HG03097 (cell line): ENCODE results near the gene ERICH6.

Source experiments
- ATAC-seq: cut with Tn5 transposase; IDR thresholded peaks from one replicate; pipeline ENCODE4 v1.9.1; 2021; ENCODE audit not compliant: unreplicated experiment, low FRiP score

The ERICH6 gene

DNA sequence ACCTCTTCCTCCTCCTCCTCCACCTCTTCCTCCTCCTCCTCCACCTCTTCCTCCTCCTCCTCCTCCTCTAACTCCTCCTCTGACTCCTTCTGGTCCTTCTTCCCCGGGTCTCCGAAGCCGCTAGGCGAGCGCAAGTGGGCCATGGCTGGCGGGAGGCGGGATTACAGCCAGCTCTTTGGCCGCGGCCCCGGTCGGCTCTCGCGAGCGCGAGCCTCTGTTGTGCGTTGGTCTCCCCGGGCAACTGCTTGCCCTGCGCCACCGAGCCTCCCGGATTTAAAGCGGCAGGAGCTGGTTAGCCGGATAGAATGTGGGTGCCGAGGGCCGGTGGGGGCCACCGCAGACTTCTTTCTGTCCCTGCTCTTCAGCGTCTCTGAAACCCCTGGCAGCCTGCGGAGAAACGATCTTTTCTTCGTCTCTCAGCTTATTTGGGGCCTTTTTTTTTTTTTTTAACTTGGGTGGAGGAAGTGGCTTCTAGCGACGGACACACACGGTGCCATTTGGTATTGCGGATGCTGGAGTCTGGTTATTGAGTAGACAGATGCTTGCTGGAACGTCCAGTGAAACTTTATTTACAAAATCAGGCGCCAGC, at the start of gene ERICH6:
ERICH6 (minus strand) TSS at position 165 of the 589 bp plus-strand sequence; CDS start at position 143, 22 bp downstream.
- peak; percentile 99 for ATAC-seq

DNA sequence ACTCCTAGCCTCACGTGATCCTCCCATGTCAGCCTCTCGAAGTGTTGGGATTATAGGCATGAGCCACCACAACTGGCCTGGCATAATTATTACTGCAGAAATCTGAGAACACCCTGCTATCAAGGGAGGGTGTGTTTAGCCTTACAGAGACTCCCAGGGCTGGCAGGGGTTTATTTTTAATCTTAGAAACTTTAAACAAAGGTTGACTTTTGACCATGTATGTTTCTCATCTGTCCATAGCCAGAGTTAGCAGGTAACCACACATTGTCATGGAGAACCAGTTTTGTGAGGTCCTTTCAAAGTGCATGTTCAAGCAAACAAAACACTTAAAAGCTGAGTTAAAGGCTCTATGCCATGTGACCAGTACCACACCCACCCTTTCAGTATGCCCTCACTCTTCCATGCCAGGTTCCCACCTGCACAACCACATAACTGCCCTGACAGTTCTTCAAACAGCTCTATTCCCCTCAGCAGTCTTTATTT, 48.1 kb upstream of the ERICH6 start:
- ATAC-seq = no peak

DNA sequence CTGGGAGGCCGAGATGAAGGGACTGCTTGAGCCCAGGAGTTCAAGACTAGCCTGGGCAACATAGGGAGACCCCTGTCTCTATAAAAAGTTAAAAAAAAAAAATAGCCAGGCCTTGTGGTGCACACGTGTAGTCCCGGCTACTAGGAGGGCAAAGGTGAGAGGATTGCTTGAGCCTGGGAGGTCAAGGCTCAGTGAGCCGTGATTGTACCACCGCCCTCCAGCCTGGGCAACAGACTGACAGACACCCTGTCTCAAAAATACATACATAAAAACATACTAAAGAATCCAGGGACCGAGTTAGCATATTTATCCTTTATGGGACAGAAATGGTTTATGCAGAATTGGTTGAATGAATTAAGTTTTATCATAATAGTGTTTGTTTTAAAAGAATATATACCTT, 45.5 kb upstream of the ERICH6 start:
- ATAC-seq = no peak

DNA sequence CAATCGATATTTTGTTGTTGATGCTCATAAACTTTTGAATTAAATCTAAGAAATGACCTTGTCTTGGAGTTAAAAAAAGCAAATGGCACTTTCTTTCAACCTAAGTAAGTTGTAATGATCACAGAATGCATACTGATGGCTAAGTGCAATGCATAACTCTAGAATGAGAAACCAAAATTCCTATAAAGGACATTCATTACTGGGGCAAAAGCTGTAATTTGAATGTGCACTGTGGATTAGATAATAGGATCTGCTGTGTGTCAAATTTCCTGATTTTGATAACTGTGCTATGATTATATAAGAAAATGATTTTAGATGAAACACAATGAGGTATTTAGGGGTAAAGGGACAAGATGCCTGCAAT, 44.9 kb upstream of the ERICH6 start:
- ATAC-seq = no peak

DNA sequence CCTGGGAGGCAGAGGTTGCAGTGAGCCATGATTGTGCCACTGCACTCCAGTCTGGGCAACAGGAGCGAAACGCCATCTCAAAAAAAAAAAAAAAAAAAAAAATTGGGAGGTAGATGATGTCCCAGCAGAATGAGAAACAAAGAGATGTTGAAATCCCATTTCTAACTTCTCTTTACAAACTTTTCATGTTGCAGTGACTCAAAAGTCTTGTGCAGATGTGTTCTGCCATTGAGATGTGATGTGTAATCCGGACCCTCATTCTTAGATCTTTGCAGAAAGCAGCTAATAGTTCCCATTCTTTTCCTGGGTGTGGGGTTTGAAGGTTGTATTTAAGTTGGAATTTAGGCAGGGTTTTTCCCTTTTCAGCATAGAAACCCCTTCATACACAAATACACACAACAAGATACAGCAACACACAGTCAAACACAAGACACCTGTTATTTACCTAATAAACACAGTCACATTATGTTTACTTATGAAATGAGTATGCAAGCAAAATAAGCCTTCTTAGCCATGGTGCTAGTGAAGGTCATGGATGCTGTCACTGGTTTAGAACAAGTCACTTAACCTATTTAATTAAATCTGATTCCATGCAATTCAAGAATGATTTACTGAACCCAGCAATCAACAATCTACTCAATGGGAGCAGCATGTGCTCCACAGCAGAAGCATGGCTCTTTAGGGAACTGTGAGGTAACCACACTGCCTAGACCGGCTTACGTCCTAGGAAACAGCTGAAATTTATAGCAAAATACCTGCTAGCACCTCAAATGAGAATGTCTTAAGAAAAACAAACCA, 44.4 kb upstream of the ERICH6 start:
- no peak for ATAC-seq

DNA sequence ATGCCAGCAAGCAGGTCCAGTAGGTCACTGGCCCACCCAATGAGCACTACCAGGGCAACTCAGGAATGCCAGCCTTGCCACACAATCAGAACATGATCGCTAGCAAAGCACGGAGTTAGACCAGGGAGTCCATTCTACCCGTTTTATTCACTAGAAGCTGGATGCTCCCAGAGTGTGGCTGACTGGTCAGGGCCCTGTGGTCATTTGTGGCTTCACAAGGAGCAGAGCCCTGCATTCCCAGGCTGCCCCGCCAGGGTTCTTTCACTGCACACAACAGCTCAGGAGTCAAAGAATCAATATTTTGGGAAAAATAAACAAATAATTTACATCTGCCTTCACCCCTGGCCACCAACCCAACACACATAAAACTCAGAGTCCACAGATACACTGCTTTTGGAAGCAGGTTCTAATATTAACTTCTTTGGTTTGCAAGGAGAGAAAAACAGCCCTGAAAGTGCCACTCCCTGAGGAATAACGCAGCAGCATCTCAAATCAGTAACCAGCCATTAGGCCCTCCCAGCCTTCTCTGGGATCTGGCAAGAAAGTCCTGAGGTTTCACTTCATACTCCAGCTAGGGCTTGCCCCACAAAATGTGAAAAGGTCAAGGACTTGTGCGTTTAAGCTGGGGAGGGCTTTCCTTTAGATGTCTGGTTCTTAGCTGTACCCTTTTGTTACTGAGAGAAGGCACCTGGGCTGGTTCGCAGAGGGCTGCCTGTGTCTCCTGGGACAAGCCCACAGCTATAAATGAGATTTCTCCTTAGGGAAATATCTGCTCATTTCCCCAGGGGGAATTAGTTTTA, 43.3 kb upstream of the ERICH6 start:
- ATAC-seq = no peak

DNA sequence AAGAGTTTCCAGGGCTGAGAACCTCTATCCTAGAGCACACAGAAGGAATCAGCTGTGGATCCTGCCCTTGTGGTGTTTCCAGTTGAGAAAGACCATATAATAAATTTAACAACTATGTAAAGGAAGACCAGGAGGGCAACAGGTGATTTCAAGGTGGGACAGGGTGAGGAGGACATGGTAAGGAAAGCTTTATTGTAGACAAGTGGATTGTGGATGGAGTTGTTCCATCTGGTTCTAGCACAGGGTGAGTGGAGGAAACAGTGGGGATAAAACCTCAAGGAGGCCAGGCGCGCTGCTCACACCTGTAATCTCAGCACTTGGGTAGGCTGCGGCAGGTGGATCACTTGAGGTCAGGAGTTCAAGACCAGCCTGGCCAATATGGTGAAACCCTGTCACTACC, 42.1 kb upstream of the ERICH6 start:
- ATAC-seq = no peak

DNA sequence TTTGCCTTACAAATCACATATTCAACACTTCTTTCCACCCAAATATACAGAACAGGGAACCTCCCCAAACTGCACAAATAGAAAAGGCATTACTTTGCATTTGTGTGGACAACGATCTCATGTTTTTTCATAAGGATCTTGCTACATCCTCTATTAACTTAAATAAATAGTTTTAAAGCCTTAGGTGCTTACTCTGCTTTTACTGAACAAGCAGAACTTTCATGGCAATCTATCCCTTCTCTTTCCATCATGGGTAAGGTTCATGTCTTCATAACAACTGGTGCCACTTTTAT, 41.1 kb upstream of the ERICH6 start:
- no peak for ATAC-seq

DNA sequence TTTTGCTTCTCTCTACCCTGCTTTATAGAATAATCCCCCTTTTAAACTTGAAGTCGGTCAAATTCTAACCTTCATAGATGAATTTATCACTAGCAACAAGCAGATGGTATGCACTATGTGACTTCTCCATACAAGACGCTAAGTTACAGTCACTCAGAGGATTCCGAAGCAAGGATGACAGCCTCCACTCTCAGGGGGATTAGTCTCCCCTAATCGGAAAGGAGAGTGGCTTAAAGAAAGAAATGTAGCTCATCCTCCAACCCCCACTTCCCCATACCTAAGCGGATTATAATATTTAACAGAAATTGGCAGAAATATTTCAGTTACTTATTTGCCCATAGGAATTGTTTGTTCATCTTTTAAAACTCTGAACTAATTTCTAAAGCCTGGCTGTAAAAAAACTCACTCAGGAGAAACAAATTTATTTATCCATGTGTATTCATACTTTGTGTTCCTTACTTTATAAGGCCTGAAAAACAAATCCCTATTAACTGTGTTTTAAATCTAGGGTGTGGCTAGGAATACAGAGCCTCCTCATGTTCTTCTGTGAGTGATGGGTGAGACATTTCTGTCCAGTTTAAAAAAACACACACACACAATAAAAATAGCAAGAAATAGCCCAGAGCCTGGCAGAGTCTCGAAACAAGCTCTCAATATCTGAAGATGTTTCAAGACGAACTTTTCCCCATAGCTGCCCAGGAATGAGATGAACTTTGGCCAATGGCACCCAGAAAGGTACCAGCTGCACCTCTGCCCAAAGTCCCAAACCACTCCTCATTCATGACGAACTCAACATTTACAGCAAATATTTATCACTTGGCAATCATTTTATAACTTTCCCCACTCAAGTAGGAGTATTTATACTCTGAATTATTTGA, 40.6 kb upstream of the ERICH6 start:
- ATAC-seq = no peak

DNA sequence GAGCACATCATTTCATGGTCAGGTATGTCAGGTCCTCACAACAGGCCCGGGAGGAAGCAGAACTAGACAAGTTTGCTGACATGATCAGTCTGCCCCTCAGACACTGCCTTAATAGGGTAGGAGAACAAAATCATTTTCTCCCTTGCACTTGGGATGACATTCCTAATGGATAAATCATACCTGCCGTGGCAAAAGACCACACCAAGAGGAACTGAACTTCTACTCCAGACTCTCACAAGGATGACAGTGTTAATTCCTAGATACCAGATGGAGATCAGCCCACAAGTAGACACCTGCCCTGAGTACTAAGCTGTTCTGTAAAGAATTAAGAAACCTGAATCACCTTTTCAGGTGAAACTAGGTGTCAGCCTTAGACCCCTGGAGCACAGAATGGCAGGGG, 39.8 kb upstream of the ERICH6 start:
- ATAC-seq = no peak

DNA sequence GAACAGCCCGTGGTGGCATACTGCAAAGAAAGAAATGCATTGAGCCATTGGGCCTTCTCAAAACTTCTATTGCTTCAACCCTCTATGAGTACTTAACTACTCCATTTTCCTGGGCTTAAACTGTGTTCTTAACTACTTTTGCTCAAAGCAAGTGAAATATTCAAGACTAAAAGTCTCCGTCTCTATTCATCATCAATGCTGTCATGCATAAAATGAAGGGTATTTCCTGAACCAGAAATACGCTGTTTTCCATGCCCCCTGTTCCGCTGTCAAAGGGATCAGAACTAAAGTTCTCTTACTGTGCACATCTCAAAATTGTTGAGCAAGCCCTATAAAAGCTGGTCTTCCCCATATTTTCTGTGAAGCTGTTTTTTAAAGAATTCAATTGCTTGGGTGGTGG, 39.0 kb upstream of the ERICH6 start:
- ATAC-seq = no peak

DNA sequence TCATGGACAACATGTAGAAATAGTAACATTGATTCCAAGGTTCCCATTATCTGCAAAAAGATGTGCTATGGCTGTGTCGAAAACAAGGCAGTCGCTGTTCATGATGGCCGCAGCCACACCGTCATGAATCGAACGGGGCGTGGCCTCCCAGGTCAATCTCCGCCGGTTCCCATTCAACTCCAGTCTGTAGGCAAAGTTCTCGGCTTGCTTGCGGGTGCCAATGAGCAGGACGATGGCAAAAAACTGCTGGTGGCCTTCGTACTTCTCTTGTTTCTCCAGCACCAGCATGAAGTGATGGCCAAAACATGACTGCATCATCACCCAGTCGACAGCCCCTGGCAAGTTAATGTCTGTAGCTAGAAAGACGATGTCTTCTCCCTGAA, 38.4 kb upstream of the ERICH6 start:
- no peak for ATAC-seq

DNA sequence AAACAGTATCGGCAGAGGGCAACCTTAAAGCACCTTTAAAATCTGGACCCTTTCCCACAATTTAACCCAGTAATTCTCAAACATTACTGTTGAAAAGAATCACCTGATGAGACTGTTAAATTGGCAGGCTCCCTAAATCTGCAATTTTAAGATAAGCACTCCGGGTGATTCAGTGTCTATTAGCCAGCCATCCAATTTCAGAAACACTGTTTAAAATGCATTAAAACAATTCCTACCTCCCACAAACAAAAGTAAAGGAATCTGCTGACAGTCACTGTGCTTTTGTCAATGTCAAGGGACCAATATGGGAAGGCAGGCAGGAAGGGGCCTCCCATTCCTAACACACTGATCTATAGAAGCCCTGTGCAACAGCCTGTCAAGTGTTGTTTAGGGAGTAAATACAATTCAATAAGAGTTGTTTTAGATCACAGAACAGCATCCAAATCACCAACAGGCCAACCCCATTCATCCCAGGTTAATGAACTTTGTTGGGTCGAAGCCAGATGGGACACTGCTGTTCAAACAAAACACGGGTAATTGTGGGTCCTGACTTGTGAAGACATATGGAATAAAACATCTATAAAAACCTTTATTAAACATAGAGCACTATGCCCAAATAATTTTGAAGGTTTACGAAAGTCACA, 37.9 kb upstream of the ERICH6 start:
- ATAC-seq = no peak

DNA sequence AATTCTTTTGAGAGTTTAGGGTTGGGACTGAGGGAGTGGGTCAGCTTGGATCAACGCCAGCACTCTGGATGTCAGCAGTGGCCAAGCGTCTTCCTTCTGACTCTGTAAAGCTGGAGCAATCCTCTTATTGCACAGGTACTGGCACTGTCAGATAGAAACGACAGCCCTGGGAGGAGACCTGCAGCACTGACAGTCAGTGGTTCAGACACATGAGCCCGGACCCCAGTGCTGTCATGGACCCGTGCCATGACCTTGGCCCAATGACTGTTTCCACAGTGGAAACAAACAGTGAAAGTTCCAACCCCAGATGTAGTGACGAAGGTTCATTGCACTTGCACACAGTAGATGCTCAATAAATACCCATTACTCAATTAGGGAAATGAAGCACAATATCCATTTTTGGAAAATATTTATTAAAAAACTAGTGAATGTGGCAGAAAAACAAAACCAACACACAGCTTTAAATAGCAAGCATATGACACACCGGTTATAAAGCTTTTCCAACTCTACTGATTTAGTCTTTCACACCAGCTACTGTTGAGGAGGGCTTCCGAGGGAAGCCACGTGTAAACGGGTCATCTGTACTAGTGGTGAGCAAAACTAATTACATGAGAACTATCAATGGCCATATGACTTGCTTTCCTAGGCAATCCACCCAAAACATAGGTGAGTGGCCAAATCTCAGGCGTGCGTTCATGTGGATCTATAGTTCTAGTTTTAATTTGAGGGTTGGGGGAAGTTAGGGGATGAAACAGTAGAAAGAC, 37.2 kb upstream of the ERICH6 start:
- ATAC-seq = no peak

DNA sequence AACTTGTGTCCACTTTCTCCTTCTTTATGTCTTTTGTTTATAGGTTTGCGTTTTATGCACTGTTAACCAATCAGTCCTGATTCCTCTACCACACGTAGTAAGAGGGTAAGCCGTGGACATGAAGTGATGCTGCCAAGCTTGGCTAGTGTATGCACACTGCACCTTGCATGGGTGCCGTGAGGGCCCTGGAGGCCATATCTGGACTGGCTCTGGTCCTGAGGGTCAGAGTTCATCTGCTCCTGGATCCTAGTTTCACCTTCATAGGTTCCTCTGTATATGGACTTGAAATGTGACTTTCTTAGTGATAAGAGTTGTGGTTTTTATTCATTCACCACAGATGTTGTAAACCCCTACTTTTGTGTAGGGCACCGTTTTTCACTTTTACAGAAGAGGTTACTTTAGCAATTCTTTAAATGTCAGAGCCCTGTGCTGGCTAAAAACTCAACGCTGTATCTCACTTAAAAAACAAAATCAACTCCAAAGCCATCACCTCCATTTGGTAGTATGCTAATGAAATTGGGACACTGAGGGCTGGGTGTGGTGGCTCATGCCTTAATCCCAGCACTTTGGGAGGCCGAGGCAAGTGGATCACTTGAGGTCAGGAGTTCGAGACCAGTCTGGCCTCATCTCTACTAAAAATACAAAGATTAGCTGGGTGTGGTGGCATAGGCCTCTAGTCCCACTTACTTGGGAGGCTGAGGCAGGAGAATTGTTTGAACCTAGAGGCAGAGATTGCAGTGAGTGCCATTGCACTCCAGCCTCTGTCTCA, 36.3 kb upstream of the ERICH6 start:
- ATAC-seq = no peak

DNA sequence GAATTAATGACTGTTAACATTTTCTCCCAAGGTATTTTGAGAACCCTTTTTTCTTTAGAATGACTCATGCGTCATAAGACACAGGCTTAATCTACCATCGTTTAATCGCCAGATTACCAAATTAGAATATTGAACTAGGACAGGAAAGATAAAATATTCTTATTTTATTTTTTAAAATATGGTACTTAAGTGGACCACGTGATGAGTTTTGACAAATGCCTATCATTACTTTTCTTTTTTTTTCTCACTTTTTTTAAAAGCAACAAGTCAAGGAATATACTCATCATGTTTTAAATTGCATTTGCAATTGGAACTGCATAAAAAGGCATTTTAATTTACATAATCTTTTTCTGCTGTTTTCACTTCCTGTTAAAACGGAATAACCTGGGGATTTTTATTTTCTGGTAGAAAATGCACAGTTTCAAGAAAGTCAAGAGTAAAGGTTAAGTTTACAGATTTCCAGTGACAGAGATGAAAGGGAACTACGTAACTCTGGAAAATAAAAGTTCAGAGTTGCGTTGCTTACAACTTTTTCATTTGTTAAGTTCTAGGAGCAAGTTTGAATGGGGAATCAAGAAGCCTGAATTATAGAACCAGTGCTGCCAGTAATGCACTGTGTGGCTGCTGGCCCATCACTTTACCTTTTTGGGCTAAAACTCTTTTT, 35.6 kb upstream of the ERICH6 start:
- no peak for ATAC-seq

DNA sequence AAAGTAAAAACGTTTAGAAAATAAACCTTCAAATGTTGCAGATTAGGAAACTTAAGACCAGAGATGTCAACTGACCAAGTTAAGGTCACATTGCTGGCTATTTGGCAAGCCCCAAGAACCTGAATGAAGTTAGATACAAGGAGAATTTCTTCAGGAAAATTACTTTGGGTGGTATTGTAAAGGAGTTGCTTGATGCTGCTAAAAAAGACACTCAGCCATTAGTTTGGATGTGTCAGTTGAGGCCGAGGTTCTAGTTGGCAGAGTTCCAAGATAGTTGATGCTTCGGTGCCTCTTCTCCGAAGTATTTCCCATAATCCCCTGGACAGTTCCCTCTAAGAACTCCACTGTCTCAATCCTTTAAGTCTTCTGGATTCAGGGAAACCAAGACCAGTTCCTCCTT, 35.0 kb upstream of the ERICH6 start:
- no peak for ATAC-seq
